Measurements from ENCODE around the gene MITD1.
A peak's percentile ranks its signal among the peaks of the same experiment; 100 is the strongest.
"Not testable (repeated sequence)": the region's sequence is repeated elsewhere in the genome, so short reads cannot be mapped to it uniquely, and the experiment has no call there.

Gene MITD1

GRCh38 chr2:99154643-99155536 is 26.0 kb downstream of the MITD1 start, which contains the start of the genes LIPT1 and TSGA10:
Gene LIPT1 (plus strand): TSS chr2:99154967. CDS start chr2:99161958, 6,991 bp downstream.
Gene TSGA10 (minus strand): TSS chr2:99154942. CDS start chr2:99109439, 45,503 bp downstream.
- DNase-seq = peak; percentile 83 to 88

- no peak for DNase-seq
Observed at GRCh38 chr2:99153921-99154604, 26.8 kb downstream of the MITD1 start.

- no peak for DNase-seq
Observed at GRCh38 chr2:99152199-99152895, 28.5 kb downstream of the MITD1 start.

- DNase-seq = peak; percentile 82 to 90
Observed at GRCh38 chr2:99150706-99151105, 30.2 kb downstream of the MITD1 start.

GRCh38 chr2:99141110-99142108 is 39.4 kb downstream of the MITD1 start, which contains the start of gene C2orf15:
Gene C2orf15 (plus strand): TSS chr2:99141707. CDS start chr2:99150559, 8,852 bp downstream.
- DNase-seq = peak; percentile 84 to 85

GRCh38 chr2:99140860-99141109 is 40.1 kb downstream of the MITD1 start:
- DNase-seq = peak in 1 of 2 donors; percentile 19

- DNase-seq = peak in 1 of 2 donors; percentile 41
Observed at GRCh38 chr2:99140056-99140859, 40.6 kb downstream of the MITD1 start.

- DNase-seq = no peak
Observed at GRCh38 chr2:99139003-99139402, 41.9 kb downstream of the MITD1 start.

GRCh38 chr2:99135044-99135556 is 45.8 kb downstream of the MITD1 start:
- not testable (repeated sequence) for DNase-seq

GRCh38 chr2:99127981-99128380 is 52.9 kb downstream of the MITD1 start:
- DNase-seq = peak in 1 of 2 donors; percentile 14

All from inflammatory macrophage treated with lipopolysaccharide for 1 hour (primary cell).